Esophagus muscularis mucosa (tissue), 3 donors: Measurements from ENCODE around the gene ARHGAP40.

Source experiments
- POLR2A ChIP-seq: fragments of 450-650 bp; IDR thresholded peaks from one replicate; pipeline ENCODE4 v1.6.1; 2017; ENCODE audit warnings: antibody characterized with exemption, moderate library complexity, mild to moderate bottlenecking, low read depth
- POLR2AphosphoS5 ChIP-seq, 2 donors: sonication (generic); formaldehyde crosslinking; IDR thresholded peaks; one replicate each; pipeline ENCODE4 v1.6.1; 2017; ENCODE audit warnings: antibody characterized with exemption in 2 of 2
- TF ChIP-seq, protein P1 (sequence below), 3 experiments: fragments of 200-600 bp in 2 of 3; fragments of 450-650 bp in 1 of 3; sonication (generic) in 2 of 3; IDR thresholded peaks; one replicate each; pipeline ENCODE4 v1.5.1; 2017 to 2019; ENCODE audit warnings: antibody characterized with exemption in 3 of 3, mild to moderate bottlenecking in 2 of 3, moderate library complexity in 1 of 3

- TF ChIP-seq, protein P1, sequence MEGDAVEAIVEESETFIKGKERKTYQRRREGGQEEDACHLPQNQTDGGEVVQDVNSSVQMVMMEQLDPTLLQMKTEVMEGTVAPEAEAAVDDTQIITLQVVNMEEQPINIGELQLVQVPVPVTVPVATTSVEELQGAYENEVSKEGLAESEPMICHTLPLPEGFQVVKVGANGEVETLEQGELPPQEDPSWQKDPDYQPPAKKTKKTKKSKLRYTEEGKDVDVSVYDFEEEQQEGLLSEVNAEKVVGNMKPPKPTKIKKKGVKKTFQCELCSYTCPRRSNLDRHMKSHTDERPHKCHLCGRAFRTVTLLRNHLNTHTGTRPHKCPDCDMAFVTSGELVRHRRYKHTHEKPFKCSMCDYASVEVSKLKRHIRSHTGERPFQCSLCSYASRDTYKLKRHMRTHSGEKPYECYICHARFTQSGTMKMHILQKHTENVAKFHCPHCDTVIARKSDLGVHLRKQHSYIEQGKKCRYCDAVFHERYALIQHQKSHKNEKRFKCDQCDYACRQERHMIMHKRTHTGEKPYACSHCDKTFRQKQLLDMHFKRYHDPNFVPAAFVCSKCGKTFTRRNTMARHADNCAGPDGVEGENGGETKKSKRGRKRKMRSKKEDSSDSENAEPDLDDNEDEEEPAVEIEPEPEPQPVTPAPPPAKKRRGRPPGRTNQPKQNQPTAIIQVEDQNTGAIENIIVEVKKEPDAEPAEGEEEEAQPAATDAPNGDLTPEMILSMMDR (IDR thresholded peaks at IDR 0.05) = no peak
- TF ChIP-seq POLR2A = no peak
- no peak for TF ChIP-seq POLR2AphosphoS5 (IDR thresholded peaks at IDR 0.05)
Observed at GRCh38 chr20:38559764-38560163, 41.8 kb upstream of the ARHGAP40 start.
